NCI-H2196 treated with DMSO at 0.1 percent for 48 hours (cell line): ENCODE data around the gene PRKCB.

Experiments used
- DNase-seq: peaks from one replicate; lab custom pipeline; 2025; ENCODE audit not compliant: unreplicated experiment; lab: John Stamatoyannopoulos, UW

Gene PRKCB

GRCh38 chr16:23836078-23836403 is 258 bp downstream of the PRKCB start:
- DNase-seq, result no peak

- no peak for DNase-seq
Observed at GRCh38 chr16:23836404-23837311, 875 bp downstream of the PRKCB start.

DNA sequence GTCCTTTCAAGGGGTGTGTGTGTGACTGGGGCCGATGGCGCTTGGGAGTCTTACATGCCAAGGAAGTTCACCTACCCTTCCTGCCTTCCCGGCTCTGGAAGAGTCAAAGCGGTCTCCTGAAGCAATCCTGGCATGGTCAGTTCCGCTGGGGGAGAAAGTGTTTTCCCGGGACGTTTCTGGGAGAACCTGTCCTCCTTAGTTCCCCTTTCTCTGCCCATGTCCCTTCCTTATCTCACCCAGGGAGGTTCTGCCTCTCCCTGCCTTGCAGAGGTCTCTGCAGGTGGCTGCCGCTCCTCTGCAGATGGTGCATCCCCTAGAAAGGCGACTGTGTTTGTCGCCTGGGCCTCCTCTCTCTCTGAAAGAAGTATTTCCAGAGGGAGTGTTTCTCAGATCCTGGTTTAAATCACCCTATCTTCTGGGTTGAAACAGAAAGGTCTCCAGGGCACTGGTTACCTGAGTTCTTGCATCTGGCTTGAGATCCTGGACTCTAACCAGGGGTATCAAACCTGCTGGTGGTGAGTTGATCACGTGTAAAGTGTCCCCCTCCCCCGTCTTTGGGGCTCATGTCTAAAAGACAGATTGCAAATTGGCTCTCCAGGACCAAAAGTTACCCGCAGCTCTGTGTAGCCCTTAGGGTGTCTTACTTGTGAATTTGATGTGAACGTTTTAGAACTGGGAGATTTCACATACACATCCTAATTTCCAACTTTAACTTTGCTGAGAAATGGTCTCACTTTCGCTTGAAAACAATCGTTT is 1.9 kb downstream of the PRKCB start:
- no peak for DNase-seq

GRCh38 chr16:23838485-23839142 is 2.8 kb downstream of the PRKCB start:
- DNase-seq, result no peak

- DNase-seq, result no peak
Observed at GRCh38 chr16:23840310-23840709, 4.5 kb downstream of the PRKCB start.

GRCh38 chr16:23842137-23842600 is 6.4 kb downstream of the PRKCB start:
- DNase-seq, result no peak

- no peak for DNase-seq
Observed at GRCh38 chr16:23843143-23843542, 7.4 kb downstream of the PRKCB start.

DNA sequence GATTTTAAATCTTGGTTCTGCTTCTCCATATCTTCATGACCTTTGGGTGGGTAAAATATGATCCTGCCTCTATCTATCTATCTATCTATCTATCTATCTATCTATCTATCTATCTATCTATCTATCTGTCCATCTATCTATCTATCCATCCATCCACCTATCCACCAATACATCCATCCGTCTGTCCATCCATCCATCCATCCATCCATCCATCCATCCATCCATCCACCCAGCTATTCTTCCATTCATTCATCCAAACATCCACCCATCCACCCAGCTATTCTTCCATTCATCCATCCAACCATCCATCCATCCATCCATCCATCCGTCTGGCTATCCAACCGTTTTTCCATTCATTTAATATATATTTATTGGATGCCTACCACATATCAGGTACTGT is 11.5 kb downstream of the PRKCB start:
- no peak for DNase-seq

- DNase-seq, result no peak
Observed at GRCh38 chr16:23847948-23848347, 12.2 kb downstream of the PRKCB start.

DNA sequence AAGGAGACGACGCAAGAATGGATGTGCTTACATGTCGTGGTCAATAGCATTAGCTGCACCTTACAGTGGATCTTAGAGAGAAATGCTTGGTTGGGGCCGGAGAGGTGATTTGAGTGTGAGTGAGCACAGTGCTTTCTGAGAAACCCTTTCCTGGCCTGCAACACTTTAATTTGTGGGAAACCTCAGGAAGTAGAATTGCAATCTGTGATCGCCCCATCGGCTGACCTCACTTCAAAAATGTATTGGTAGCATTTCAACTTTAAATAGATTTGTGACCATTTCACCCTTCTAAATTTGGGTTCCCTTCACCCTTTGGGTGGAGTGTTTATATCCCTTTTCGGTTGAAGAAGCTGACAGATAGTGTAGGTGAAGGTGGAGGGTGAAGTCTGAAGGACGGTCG is 13.2 kb downstream of the PRKCB start:
- DNase-seq, result no peak

DNA sequence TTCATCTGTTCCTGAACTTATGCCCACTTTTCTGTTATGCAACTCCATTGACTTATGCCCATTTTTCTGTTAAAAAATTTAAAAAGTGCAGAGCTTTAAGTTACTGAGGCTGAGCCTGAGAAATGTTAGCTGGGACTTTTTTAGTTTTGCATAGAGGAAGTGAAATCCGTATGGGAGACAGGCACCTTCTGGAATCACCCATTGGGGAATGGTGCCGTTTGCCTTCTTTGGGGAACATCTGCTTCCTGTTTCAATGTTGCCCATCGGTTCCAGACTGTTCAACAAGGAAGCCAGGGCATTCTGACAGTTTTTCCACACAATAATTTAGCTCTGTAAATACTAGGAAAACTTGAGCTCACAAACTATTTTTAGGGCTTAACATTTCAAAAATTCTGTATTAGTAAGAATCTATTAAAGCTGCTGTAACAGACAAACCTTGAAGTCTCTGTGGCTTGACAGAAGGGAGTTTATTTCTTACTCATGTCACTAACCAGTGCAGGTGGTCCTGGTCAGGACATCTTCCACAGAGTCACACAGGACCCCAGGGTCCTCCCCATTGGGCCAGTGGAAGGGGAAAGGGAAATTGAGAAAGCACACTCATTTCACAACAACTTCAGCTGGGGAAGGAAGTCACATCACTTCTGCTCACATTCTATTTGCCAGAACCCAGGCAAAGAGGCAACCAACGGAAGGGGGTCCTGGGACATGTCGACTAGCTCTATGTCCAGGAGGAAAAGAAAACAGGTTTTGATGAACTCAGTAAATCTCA is 17.2 kb downstream of the PRKCB start:
- no peak for DNase-seq

DNA sequence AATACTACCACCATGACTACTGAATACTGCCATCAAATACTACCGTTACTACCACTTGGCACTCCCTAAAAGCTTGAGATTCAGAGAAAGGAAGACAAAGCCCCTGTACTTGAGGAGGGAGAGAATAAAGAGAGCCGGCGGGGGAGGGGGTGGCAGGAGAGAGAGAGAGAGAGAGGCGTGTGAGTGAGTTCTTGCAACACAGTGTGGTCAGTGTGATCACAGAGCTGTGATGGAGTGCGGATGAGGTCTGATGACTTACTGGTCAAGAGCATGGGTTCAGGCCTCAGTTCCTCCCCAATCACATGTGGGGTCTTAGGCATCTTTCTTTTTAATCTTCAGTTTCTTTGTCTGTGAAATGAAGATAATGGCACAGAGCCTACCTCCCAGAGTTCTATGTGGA is 19.2 kb downstream of the PRKCB start:
- DNase-seq, result no peak

- no peak for DNase-seq
Observed at GRCh38 chr16:23856251-23856709, 20.5 kb downstream of the PRKCB start.

DNA sequence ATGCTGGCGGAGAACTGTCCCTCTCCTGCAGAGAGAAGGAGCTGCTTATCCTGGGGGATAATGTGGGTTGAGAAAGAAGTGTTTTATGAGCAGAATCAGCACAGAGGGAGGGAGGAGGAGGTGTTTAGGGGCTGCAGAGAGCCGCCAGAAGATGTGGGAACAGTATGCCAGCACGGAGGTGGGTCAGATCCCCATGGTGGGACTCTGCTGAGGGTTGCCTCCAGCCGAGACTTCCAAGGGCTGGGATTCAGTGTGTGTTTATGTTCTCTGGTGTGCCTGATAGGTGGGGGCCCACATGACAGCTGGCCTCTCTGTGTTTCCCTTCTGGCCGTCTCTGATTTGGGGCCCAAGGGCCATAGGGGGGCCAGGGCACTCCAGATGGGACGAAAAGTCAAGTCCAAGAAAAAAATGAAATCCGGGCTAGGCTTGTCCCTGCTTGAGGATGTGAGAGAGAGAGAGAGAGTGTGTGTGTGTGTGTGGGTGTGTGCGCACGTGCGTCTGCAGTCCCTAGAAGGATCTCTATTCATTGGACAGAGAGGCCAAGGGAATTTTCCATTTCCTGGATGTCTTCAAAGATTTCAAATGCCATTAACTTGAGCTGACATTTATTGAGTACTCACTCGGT is 21.6 kb downstream of the PRKCB start:
- no peak for DNase-seq

DNA sequence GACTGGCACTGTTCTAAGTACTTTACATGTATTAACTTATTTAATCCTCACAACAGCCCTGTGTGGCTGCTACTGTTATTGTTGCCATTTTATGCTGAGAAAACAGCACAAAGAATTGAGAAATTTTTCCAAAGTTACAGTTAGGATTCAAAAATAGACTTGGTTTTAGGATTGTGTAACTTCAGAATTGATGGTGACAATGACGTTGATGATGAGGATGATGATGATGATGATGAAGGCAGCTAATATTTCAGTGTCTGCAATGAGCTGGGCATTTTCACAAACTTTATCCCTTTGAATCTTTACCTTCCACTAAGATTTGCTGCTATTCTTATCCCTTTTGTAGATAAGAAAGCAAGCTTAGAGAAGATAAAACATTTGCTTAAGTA is 22.1 kb downstream of the PRKCB start:
- no peak for DNase-seq

GRCh38 chr16:23858542-23858941 is 22.8 kb downstream of the PRKCB start:
- DNase-seq, result no peak

- no peak for DNase-seq
Observed at GRCh38 chr16:23859713-23860269, 24.0 kb downstream of the PRKCB start.

DNA sequence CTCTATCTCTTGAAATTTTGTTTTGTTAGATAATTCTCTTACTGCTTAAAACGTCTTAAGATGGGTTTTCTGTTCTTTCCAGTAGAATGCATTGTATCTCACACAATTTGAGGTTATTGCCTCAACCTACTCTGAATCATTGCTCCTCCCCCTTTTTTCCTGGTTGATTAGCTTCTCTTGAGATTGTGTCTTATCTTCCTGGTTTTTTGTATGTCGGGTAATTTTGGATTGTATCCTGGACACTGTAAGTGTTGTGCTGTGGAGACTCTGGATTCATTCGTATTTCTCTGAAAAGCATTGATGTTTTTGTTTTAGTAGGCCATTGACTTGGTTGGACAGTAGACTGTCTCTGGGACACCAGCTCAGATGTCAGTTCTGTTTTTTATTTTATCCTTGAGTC is 26.1 kb downstream of the PRKCB start:
- no peak for DNase-seq

GRCh38 chr16:23862556-23862955 is 26.8 kb downstream of the PRKCB start:
- no peak for DNase-seq
